ENCODE data around the gene C19orf67. TPM values are rescaled to one million over a fixed set of nuclear protein-coding genes. Genes with fewer than 3 reads are reported as not detected.
A peak's percentile ranks its signal among the peaks of the same experiment; 100 is the strongest.

C19orf67 gene
- total RNA-seq, 3 donors from 2014 or later: not detected

- H3K27ac ChIP-seq: peak overlapping the region; percentile 98 to 100
- TF ChIP-seq POLR2AphosphoS5 (IDR thresholded peaks at IDR 0.05): no peak
- H3K36me3 ChIP-seq: no peaks in the 10 kb centered on the region
- intact Hi-C loops (cut with DNase I; ENCODE audit: low total_unique reads): loop anchor here (1.0 kb wide), 1 partner anchor 49 kb away; no protein-coding TSS in a partner anchor
- no peaks in the 10 kb centered on the region for H3K27me3 ChIP-seq
- H3K9me3 ChIP-seq: no peaks in the 10 kb centered on the region
- H3K4me3 ChIP-seq: no peak overlapping the region
- H3K4me1 ChIP-seq: peaks cover 13 to 21% of the 10 kb centered on the region in 2 donors
- no peak for DNase-seq (ENCODE audit: low spot score in 2 of 2)
Observed at GRCh38 chr19:14120497-14120780, 34.9 kb upstream of the C19orf67 start.

GRCh38 chr19:14119644-14120496, 34.3 kb upstream of the C19orf67 start:
- TF ChIP-seq POLR2AphosphoS5 (IDR thresholded peaks at IDR 0.05): no peak
- TF ChIP-seq CTCF (IDR thresholded peaks at IDR 0.05): no peak
- TF ChIP-seq POLR2A (IDR thresholded peaks at IDR 0.05): no peak
- Histone ChIP-seq H3K27me3 (no peaks in the 10 kb centered on the region), H3K4me1 (peaks cover 13 to 21% of the 10 kb centered on the region in 2 donors), H3K9me3 (no peaks in the 10 kb centered on the region), H3K27ac (peak overlapping the region; percentile 98 to 100), H3K36me3 (no peaks in the 10 kb centered on the region), H3K4me3 (no peak overlapping the region)
- no peak for DNase-seq (ENCODE audit: low spot score in 2 of 2)
- intact Hi-C loops (cut with DNase I; ENCODE audit: low total_unique reads): loop anchor here (1.0 kb wide), 1 partner anchor 49 kb away; no protein-coding TSS in a partner anchor

GRCh38 chr19:14119146-14119545, 33.6 kb upstream of the C19orf67 start:
- peaks cover 13 to 21% of the 10 kb centered on the region in 2 donors for H3K4me1 ChIP-seq
- H3K27me3 ChIP-seq: no peaks in the 10 kb centered on the region
- no peaks in the 10 kb centered on the region for H3K9me3 ChIP-seq
- intact Hi-C loops (cut with DNase I; ENCODE audit: low total_unique reads): no loop called here
- H3K4me3 ChIP-seq: peak overlapping the region; percentile 94 to 99 (median 95)
- DNase-seq (ENCODE audit: low spot score in 2 of 2): no peak
- TF ChIP-seq POLR2AphosphoS5 (IDR thresholded peaks at IDR 0.05): no peak
- TF ChIP-seq CTCF (IDR thresholded peaks at IDR 0.05): no peak
- TF ChIP-seq POLR2A (IDR thresholded peaks at IDR 0.05): no peak
- H3K27ac ChIP-seq: peak overlapping the region; percentile 98 to 100
- H3K36me3 ChIP-seq: no peaks in the 10 kb centered on the region

GRCh38 chr19:14118165-14119051, 32.8 kb upstream of the C19orf67 start:
- Histone ChIP-seq H3K27ac (peak overlapping the region; percentile 98 to 100), H3K4me1 (peaks cover 14 to 26% of the 10 kb centered on the region in 2 donors), H3K27me3 (no peaks in the 10 kb centered on the region), H3K4me3 (peak overlapping the region; percentile 94 to 99 (median 95)), H3K36me3 (no peaks in the 10 kb centered on the region), H3K9me3 (no peaks in the 10 kb centered on the region)
- peak; percentile 72 to 90 for DNase-seq (ENCODE audit: low spot score in 2 of 2)
- TF ChIP-seq CTCF (IDR thresholded peaks at IDR 0.05) (peak in 1 of 3 donors; percentile 22), POLR2A (IDR thresholded peaks at IDR 0.05) (peak; percentile 68), POLR2AphosphoS5 (IDR thresholded peaks at IDR 0.05) (peak; percentile 79 to 96 (median 84))
- intact Hi-C loops (cut with DNase I; ENCODE audit: low total_unique reads): no loop called here

- H3K9me3 ChIP-seq: no peaks in the 10 kb centered on the region
- peak within 1 kb of the TSS; percentile 98 to 100 for H3K27ac ChIP-seq
- H3K4me1 ChIP-seq: peaks cover 20 to 30% of the 10 kb centered on the region in 2 donors
- peak; percentile 5 to 49 (median 32) for TF ChIP-seq POLR2AphosphoS5 (IDR thresholded peaks at IDR 0.05)
- no peak for TF ChIP-seq CTCF (IDR thresholded peaks at IDR 0.05)
- peak; percentile 31 for TF ChIP-seq POLR2A (IDR thresholded peaks at IDR 0.05)
- DNase-seq (ENCODE audit: low spot score in 2 of 2): peak; percentile 98 to 99
- no peaks in the 10 kb centered on the region for H3K27me3 ChIP-seq
- no peaks in the 10 kb centered on the region for H3K36me3 ChIP-seq
- H3K4me3 ChIP-seq: peak within 1 kb of the TSS; percentile 94 to 99 (median 95)
- intact Hi-C loops (cut with DNase I; ENCODE audit: low total_unique reads): no loop called here
Observed at GRCh38 chr19:14117668-14118164, 32.1 kb upstream of the C19orf67 start, which contains the start of gene PRKACA. TSS of gene PRKACA (minus strand) at chr19:14117762. CDS start at chr19:14117547, 215 bp downstream.
